ES-I3 (cell line): ENCODE results near the gene RAB11FIP4.

Source experiments
- H3K36me3 ChIP-seq: 2 replicates; pipeline ENCODE4 v1.6.1; 2013; ENCODE audit warnings: mild to moderate bottlenecking, low read length, control low read depth, moderate library complexity; ENCODE audit not compliant: insufficient read depth
- H3K4me1 ChIP-seq: 2 replicates; pipeline ENCODE4 v1.6.1; 2013; ENCODE audit warnings: mild to moderate bottlenecking, control low read depth, low read length; ENCODE audit not compliant: insufficient read depth
- H3K9ac ChIP-seq: 2 replicates; pipeline ENCODE4 v1.6.1; 2013; ENCODE audit warnings: low read depth, mild to moderate bottlenecking, low read length, moderate library complexity
- H3K9me3 ChIP-seq: 2 replicates; pipeline ENCODE4 v1.6.1; 2013; ENCODE audit warnings: mild to moderate bottlenecking, low read length, moderate library complexity; ENCODE audit not compliant: control insufficient read depth, insufficient read depth

Gene RAB11FIP4

DNA sequence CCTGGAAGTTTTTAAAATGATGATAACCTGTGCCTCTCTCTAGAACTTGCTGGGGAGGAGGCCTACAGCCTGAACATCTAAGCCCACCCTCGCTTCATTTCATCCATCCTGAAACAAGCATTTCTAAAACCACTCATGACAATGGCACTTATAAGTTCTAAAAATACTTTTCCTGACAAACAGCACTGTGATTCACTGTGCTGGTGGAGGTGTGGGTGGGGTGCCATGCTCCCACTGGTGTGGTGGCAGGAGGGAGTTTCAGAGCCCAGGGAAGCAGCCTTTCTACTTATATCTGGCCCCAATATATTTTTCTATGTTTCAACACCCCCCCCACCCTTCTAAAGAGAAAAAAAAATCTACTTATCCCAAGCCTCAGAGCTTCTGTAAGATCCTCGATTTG, 52.6 kb downstream of the RAB11FIP4 start:
- Histone ChIP-seq H3K9ac (no peak overlapping the region), H3K9me3 (no peaks in the 10 kb centered on the region), H3K36me3 (no peaks in the 10 kb centered on the region), H3K4me1 (no peaks in the 10 kb centered on the region)

- Histone ChIP-seq H3K9me3 (no peaks in the 10 kb centered on the region), H3K36me3 (no peaks in the 10 kb centered on the region), H3K4me1 (no peaks in the 10 kb centered on the region), H3K9ac (no peak overlapping the region)
Observed at GRCh38 chr17:31446195-31446967, 54.9 kb downstream of the RAB11FIP4 start.

- no peaks in the 10 kb centered on the region for H3K36me3 ChIP-seq
- no peaks in the 10 kb centered on the region for H3K4me1 ChIP-seq
- no peak overlapping the region for H3K9ac ChIP-seq
- H3K9me3 ChIP-seq, result no peaks in the 10 kb centered on the region
Observed at GRCh38 chr17:31448467-31449077, 57.1 kb downstream of the RAB11FIP4 start.

DNA sequence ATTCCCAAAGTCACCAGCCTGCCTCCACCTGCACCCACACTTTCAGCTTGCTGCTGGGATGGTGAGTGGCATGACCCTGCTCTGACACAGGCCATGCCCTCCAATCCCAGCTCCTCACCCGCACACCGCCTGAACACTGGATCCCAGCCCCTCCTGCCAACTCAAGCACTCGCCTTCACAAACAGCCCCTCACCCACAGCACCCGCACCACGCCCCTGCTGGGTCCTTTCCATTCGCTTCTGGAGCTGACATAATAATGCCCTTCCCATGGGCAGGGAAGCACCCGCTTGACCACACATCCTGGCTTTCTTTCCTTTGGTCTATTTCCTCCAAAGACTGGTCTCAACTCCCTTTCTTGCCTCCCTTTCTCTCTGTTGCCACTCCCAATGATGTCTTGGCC, 57.6 kb downstream of the RAB11FIP4 start:
- H3K36me3 ChIP-seq, result no peaks in the 10 kb centered on the region
- H3K9ac ChIP-seq, result no peak overlapping the region
- H3K9me3 ChIP-seq, result no peaks in the 10 kb centered on the region
- peaks cover 3% of the 10 kb centered on the region; the same call in 1 of the 2 replicates for H3K4me1 ChIP-seq

- no peaks in the 10 kb centered on the region for H3K36me3 ChIP-seq
- no peak overlapping the region for H3K9ac ChIP-seq
- H3K4me1 ChIP-seq, result peaks cover 3% of the 10 kb centered on the region; the same call in 1 of the 2 replicates
- no peaks in the 10 kb centered on the region for H3K9me3 ChIP-seq
Observed at GRCh38 chr17:31449746-31450145, 58.3 kb downstream of the RAB11FIP4 start.

GRCh38 chr17:31452101-31452500, 60.6 kb downstream of the RAB11FIP4 start:
- H3K9ac ChIP-seq, result no peak overlapping the region
- peaks cover 3% of the 10 kb centered on the region; the same call in 1 of the 2 replicates for H3K4me1 ChIP-seq

DNA sequence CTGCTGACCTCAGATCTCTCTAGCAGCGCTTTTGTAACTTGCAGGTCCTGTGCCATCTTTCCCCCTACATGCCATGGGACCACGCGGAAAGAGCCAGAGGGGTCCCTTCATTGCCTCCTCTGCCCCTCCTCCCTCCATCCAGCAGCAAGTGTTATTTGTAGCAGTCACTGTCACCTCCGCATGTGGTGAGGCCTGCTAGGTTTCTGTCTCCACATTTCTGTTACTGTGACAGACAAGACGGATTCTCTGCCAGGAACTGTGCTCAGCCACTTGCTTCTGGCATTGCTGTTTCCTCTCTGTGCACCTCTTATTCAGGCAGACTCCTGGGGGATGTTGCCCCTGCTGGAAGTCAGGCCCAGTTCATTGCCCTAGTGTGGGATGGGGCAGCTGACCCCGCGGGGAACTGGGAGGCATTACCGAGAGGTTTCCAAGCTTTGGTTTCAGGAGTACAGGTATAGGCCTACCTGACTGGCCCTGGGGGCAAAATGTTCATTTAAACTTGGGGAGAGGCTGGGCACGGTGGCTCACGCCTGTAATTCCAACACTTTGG, 61.2 kb downstream of the RAB11FIP4 start:
- H3K9me3 ChIP-seq, result peaks cover 3% of the 10 kb centered on the region
- H3K4me1 ChIP-seq, result peaks cover 3% of the 10 kb centered on the region; the same call in 1 of the 2 replicates
- H3K9ac ChIP-seq, result no peak overlapping the region
- H3K36me3 ChIP-seq, result no peaks in the 10 kb centered on the region

More at GRCh38 chr17:31452101-31452500, 60.6 kb downstream of the RAB11FIP4 start:
- Histone ChIP-seq H3K36me3 (no peaks in the 10 kb centered on the region), H3K9me3 (peaks cover 3% of the 10 kb centered on the region)

GRCh38 chr17:31453896-31454295, 62.4 kb downstream of the RAB11FIP4 start:
- no peaks in the 10 kb centered on the region for H3K36me3 ChIP-seq
- H3K9ac ChIP-seq, result no peak overlapping the region
- H3K4me1 ChIP-seq, result peaks cover 3% of the 10 kb centered on the region; the same call in 1 of the 2 replicates
- H3K9me3 ChIP-seq, result peaks cover 3% of the 10 kb centered on the region

DNA sequence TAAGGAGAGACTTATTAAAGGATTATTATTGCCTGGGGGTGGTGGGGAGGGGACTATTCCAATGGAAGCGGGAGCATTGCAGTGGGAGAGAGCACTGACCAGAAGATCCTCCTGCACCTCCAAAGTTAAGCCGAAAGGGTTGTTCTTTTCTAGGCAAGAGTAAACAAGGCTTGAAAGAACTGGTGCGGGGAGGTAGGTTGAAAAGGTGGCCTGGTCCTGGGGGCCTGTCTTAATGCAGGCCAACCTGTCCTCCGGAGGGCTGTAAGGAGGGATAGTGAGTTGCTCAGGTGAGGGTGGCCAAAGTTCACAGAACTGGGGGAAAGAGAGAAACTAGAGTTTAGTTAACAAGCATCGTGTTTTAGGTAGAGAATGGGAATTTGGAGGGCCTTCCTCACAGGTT, 65.3 kb downstream of the RAB11FIP4 start:
- Histone ChIP-seq H3K9ac (no peak overlapping the region), H3K36me3 (no peaks in the 10 kb centered on the region), H3K4me1 (peaks cover 3% of the 10 kb centered on the region; the same call in 1 of the 2 replicates), H3K9me3 (peaks cover 3% of the 10 kb centered on the region)

DNA sequence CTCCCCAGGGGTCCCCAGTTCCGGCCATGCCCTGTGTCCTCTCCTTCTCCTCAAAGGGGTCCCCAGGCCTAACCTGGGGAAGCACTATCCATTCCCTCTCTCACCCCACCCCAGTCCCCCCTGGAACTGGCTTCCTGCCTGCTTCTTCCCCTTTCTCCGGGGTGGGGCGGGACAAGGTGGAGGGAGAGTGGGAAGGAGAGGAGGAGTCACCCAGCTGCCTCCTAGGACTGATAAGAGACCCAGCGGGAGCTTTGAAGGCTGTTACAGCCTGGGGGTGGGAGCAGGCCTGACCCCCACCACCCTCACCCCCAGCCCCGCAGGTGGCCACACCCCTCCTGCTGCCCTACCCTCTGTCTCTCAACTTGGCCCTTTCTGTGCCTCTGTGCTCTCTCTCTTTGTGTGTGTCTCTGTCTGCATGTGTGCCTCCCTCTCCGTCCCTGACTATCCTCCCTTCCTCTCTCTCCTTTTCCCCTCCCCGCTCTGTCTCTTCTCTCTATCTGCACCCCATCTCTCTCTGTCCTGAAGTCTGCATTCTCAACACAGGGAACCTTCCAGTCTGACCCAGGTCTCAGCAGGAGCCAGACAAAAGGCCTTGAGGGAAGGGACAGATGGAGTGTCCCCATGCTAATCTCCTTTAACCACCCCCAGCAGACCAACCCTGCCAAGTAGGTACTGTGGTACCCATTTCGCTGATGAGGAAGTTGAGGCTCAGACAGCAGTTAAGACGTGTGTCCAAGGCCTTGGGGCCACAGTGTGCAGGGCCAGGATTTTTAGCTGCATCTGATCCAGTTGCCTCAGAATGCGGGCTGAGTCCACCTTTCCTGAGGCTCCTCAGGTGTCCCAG, 66.1 kb downstream of the RAB11FIP4 start:
- H3K36me3 ChIP-seq, result no peaks in the 10 kb centered on the region
- H3K9me3 ChIP-seq, result peaks cover 3% of the 10 kb centered on the region
- H3K9ac ChIP-seq, result no peak overlapping the region
- H3K4me1 ChIP-seq, result peaks cover 3% of the 10 kb centered on the region; the same call in 1 of the 2 replicates

GRCh38 chr17:31458829-31459228, 67.4 kb downstream of the RAB11FIP4 start:
- H3K9me3 ChIP-seq, result peaks cover 3% of the 10 kb centered on the region
- peaks cover 3% of the 10 kb centered on the region; the same call in 1 of the 2 replicates for H3K4me1 ChIP-seq
- no peak overlapping the region for H3K9ac ChIP-seq

GRCh38 chr17:31459716-31460115, 68.2 kb downstream of the RAB11FIP4 start:
- peaks cover 3% of the 10 kb centered on the region for H3K9me3 ChIP-seq
- no peak overlapping the region for H3K9ac ChIP-seq
- H3K4me1 ChIP-seq, result no peaks in the 10 kb centered on the region
- no peaks in the 10 kb centered on the region for H3K36me3 ChIP-seq

More at GRCh38 chr17:31458829-31459228, 67.4 kb downstream of the RAB11FIP4 start:
- H3K36me3 ChIP-seq, result no peaks in the 10 kb centered on the region

GRCh38 chr17:31460226-31460721, 68.8 kb downstream of the RAB11FIP4 start:
- Histone ChIP-seq H3K9ac (no peak overlapping the region), H3K36me3 (no peaks in the 10 kb centered on the region), H3K4me1 (no peaks in the 10 kb centered on the region), H3K9me3 (no peaks in the 10 kb centered on the region; the same call in 1 of the 2 replicates)
